Common myeloid progenitor, CD34-positive (primary cell): ENCODE data around the gene HABP2.

Source experiments
- CTCF ChIA-PET: fragments of 350-600 bp; sonication (Branson Sonifier 250); formaldehyde crosslinking; loops from one replicate; lab custom pipeline; 2021; ENCODE audit warnings: antibody characterized with exemption; lab: Charles Lee
- POLR2A ChIA-PET: fragments of 350-600 bp; sonication (Branson Sonifier 250); formaldehyde crosslinking; loops from one replicate; lab custom pipeline; 2021; ENCODE audit warnings: antibody characterized with exemption; lab: Charles Lee
- DNase-seq, 3 donors: peaks; one replicate each; pipeline versions ENCODE4 v3.0.0 to v3.0.0-alpha.2; 2013
- H3K27ac ChIP-seq, 2 experiments: 1 replicate in 1 of 2; 2 replicates in 1 of 2; pipeline ENCODE4 v1.7.0; 2013; ENCODE audit warnings: inconsistent platforms in 2 of 2, low read length in 2 of 2, mild to moderate bottlenecking in 2 of 2, low read depth in 1 of 2, moderate library complexity in 1 of 2; ENCODE audit not compliant: severe bottlenecking in 2 of 2, insufficient read depth in 1 of 2, poor library complexity in 1 of 2
- H3K27me3 ChIP-seq, 5 experiments: replicated peaks in 2 of 5; 1 replicate in 3 of 5; 2 replicates in 2 of 5; pipeline versions ENCODE4 v1.6.1 to v1.7.0; 2013; ENCODE audit warnings: low read length in 4 of 5, mild to moderate bottlenecking in 2 of 5, moderate library complexity in 2 of 5, inconsistent platforms in 1 of 5; ENCODE audit not compliant: insufficient read depth in 5 of 5, control insufficient read depth in 4 of 5
- H3K36me3 ChIP-seq, 4 experiments: 1 replicate in 2 of 4; 2 replicates in 2 of 4; pipeline versions ENCODE4 v1.6.1 to v1.7.0; 2013; ENCODE audit warnings: low read length in 3 of 4, control low read depth in 1 of 4, mild to moderate bottlenecking in 1 of 4; ENCODE audit not compliant: control insufficient read depth in 4 of 4, insufficient read depth in 4 of 4
- H3K4me1 ChIP-seq, 4 experiments: 1 replicate in 3 of 4; 2 replicates in 1 of 4; pipeline versions ENCODE4 v1.6.1 to v1.7.1; 2013; ENCODE audit warnings: low read length in 3 of 4, mild to moderate bottlenecking in 3 of 4, control low read depth in 1 of 4, inconsistent platforms in 1 of 4, moderate library complexity in 1 of 4; ENCODE audit not compliant: control insufficient read depth in 4 of 4, insufficient read depth in 4 of 4; ENCODE audit errors: control extremely low read depth in 1 of 4
- H3K4me3 ChIP-seq, 7 experiments: 1 replicate in 4 of 7; 2 replicates in 3 of 7; pipeline versions ENCODE4 v1.5.1 to v1.7.0; 2013; ENCODE audit warnings: mild to moderate bottlenecking in 7 of 7, low read length in 6 of 7, moderate library complexity in 6 of 7, inconsistent platforms in 2 of 7, low read depth in 2 of 7, control low read depth in 1 of 7; ENCODE audit not compliant: insufficient read depth in 4 of 7, control insufficient read depth in 1 of 7; ENCODE audit errors: extremely low read depth in 1 of 7
- H3K9me3 ChIP-seq, 5 experiments: 1 replicate in 4 of 5; 2 replicates in 1 of 5; pipeline versions ENCODE4 v1.6.1 to v1.7.1; 2013; ENCODE audit warnings: low read length in 4 of 5, mild to moderate bottlenecking in 2 of 5, inconsistent platforms in 1 of 5, low read depth in 1 of 5, moderate library complexity in 1 of 5; ENCODE audit not compliant: control insufficient read depth in 4 of 5, insufficient read depth in 2 of 5; ENCODE audit errors: control extremely low read depth in 1 of 5
- WGBS: methylation state at CpG from one replicate; pipeline ENCODE4 v1.1.5; 2013; ENCODE audit not compliant: insufficient coverage; 5-methylcytosine and 5-hydroxymethylcytosine counted together

Gene HABP2

DNA sequence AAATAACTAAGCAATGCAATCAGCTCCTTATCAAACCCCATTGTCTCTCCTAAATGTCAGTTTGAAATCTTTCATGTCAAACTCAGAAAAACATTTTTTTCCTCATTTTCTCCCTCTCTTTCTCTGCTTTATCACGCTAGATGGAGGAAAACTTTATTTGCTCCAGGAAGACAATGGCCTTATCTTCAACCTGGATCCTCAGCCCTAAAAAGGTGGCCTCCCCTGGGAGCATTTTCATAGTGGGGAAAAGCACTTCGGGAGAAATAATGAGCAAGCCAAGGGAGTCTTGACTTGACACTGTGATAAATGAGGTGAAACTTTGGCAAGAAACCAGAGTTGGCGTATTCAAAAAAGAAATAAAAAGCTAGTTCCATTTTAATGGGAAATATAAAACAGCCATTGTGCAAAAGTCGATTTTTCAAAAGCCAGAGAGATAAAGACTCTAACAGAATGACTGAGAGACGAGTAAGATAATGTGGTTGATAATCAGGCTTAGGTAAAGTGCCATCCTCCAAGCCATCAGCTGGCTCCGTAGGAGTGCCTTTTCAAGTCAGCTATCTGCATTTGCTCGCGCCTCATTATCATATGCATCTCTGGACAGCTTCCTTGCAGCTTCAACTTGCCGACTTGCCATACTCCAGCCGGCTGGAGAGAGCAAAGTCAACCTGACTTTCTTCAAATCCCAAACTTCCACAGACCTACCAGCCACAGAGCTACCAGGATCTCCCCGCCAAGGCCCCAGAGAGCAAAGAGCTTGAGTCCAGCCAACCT lies 19.9 kb downstream of the HABP2 start:
- H3K4me3 ChIP-seq, result no peak overlapping the region
- ChIA-PET POLR2A (no interaction called here), CTCF (interaction anchor here (1.2 kb wide), 1 partner anchor 9 kb away, joined by 4 read pairs; no protein-coding TSS in a partner anchor)
- H3K27me3 ChIP-seq, result peaks cover 0 to 2% (median 0%) of the 10 kb centered on the region in 5 experiments
- no peak overlapping the region for H3K27ac ChIP-seq
- DNase-seq, result no peak
- no peaks in the 10 kb centered on the region for H3K36me3 ChIP-seq
- WGBS, result 71% methylated on average over 8 of the region's 11 CpGs
- no peaks in the 10 kb centered on the region for H3K4me1 ChIP-seq
- no peaks in the 10 kb centered on the region for H3K9me3 ChIP-seq

DNA sequence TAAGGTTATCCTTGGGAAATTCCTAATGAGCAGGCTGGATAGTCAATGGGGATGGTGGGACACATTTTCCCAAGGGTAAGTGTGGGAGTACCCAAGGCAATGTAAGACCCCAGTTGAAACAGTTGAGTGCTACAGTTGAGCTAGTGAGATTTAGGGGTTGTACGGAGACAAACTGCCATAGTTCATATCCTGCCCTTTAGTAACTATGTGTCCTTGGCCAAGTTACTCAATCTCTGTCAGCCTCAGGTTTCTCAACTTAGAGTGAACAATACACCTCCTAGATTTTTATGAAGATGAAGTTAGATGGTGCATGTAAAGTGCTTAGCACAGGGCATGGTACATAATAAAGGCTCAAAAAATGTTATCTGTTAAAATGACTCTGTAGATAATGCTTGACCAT lies 20.5 kb downstream of the HABP2 start:
- H3K27me3 ChIP-seq, result peaks cover 0 to 2% (median 0%) of the 10 kb centered on the region in 5 experiments
- no peaks in the 10 kb centered on the region for H3K9me3 ChIP-seq
- no peak for DNase-seq
- WGBS, result 100% methylated on average over 1 of the region's 1 CpG
- no peak overlapping the region for H3K27ac ChIP-seq
- H3K4me3 ChIP-seq, result no peak overlapping the region
- H3K4me1 ChIP-seq, result no peaks in the 10 kb centered on the region
- ChIA-PET CTCF (interaction anchor here (1.2 kb wide), 1 partner anchor 10 kb away, joined by 4 read pairs; no protein-coding TSS in a partner anchor), POLR2A (no interaction called here)
- no peaks in the 10 kb centered on the region for H3K36me3 ChIP-seq

DNA sequence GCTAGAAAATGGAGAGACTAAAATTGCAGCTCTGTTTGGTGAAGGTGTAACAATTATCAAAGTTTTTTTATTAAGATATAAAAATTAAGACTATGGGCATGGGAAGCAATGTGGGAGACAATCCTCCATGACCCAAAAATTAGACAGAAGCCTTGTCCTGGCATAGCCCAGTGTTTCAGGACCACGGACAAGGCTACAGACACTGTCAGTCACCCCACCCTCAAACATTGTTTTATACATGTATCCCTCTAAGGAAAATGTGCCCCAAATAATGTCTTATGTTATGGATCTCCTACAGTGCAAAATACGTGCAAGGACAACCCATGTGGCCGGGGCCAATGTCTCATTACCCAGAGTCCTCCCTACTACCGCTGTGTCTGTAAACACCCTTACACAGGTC lies 24.0 kb downstream of the HABP2 start:
- no peak overlapping the region for H3K27ac ChIP-seq
- ChIA-PET CTCF (no interaction called here), POLR2A (no interaction called here)
- no peaks in the 10 kb centered on the region for H3K4me1 ChIP-seq
- DNase-seq, result peak; percentile 7 to 63 (median 60)
- peaks cover 0 to 5% (median 0%) of the 10 kb centered on the region in 5 experiments for H3K27me3 ChIP-seq
- WGBS, result 90% methylated on average over 3 of the region's 4 CpGs
- no peaks in the 10 kb centered on the region for H3K9me3 ChIP-seq
- no peaks in the 10 kb centered on the region for H3K36me3 ChIP-seq
- H3K4me3 ChIP-seq, result no peak overlapping the region

DNA sequence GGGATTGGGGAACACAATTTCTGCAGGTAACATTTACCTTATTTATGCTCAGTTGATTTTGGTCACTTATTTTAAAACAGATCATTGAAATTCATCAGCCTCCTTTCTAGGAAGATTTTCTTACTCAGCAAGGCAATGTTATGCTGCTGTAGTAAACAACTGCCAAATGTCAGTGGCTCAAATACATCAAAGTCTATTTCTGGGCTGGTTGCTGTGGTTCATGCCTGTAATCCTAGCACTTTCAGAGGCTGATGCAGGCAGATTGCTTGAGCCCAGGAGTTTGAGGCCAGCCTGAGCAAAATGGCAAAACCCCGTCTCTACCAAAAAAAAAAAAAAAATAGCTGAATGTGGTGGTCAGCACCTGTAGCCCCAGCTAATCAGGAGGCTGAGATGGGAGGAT lies 25.9 kb downstream of the HABP2 start:
- WGBS, result no CpG with 5 or more reads among the region's 1 CpG
- no peaks in the 10 kb centered on the region for H3K4me1 ChIP-seq
- CTCF ChIA-PET, result interaction anchor here (0.7 kb wide), 1 partner anchor 77 kb away, joined by 3 read pairs; no protein-coding TSS in a partner anchor
- no peak overlapping the region for H3K27ac ChIP-seq
- H3K4me3 ChIP-seq, result no peak overlapping the region
- no peak for DNase-seq
- POLR2A ChIA-PET, result no interaction called here
- H3K36me3 ChIP-seq, result no peaks in the 10 kb centered on the region
- H3K27me3 ChIP-seq, result peaks cover 0 to 7% (median 0%) of the 10 kb centered on the region in 5 experiments
- no peaks in the 10 kb centered on the region for H3K9me3 ChIP-seq

DNA sequence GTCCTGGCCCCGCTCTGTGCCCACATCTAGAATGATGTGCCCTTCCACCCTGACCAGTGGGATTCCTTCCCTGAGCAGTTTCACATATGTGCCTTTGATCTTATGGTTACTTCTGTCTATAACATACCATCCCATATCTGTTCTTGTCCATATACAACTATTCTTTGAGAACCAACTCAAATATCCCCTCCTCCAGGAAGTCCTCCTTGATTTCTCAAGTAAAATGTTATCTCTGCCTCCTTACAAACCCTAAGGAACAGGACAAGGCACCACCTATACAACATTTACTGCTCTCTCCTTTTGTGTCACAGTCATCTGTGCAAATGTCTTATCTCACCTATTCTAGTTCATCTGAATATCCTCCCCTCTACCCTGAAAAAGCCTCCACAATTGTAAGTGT lies 28.2 kb downstream of the HABP2 start:
- ChIA-PET POLR2A (no interaction called here), CTCF (no interaction called here)
- 100% methylated on average over 1 of the region's 1 CpG for WGBS

DNA sequence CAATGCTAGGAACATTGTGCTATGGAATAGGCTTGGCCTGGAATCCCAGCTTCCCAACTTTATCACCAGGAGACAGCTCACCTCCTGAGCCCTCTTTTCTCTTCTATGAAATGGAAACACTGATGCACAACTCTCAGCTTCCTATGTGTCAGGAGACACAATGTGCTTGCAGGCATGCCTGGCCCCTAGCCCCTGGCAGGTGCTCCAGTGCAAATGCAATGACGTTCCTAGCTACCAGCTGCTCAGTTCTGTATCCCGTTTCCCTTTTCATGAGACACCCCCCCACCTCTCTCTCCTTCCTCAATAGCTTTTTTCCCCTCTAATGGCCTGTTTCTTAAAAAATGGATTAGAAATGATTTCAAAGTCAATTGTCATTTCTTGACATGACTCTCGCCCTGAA lies 30.7 kb downstream of the HABP2 start:
- CTCF ChIA-PET, result no interaction called here
- Histone ChIP-seq H3K4me3 (no peak overlapping the region), H3K9me3 (no peaks in the 10 kb centered on the region), H3K27ac (no peak overlapping the region), H3K27me3 (peaks cover 0 to 7% (median 0%) of the 10 kb centered on the region in 5 experiments), H3K36me3 (no peaks in the 10 kb centered on the region), H3K4me1 (no peaks in the 10 kb centered on the region)
- 86% methylated on average over 1 of the region's 3 CpGs for WGBS
- POLR2A ChIA-PET, result no interaction called here
- DNase-seq, result peak in 1 of 3 donors; percentile 4

More for the DNA sequence above, 28.2 kb downstream of the HABP2 start:
- Histone ChIP-seq H3K36me3 (no peaks in the 10 kb centered on the region), H3K27ac (no peak overlapping the region), H3K4me1 (no peaks in the 10 kb centered on the region), H3K9me3 (no peaks in the 10 kb centered on the region), H3K4me3 (no peak overlapping the region), H3K27me3 (peaks cover 0 to 7% (median 0%) of the 10 kb centered on the region in 5 experiments)
- no peak for DNase-seq

DNA sequence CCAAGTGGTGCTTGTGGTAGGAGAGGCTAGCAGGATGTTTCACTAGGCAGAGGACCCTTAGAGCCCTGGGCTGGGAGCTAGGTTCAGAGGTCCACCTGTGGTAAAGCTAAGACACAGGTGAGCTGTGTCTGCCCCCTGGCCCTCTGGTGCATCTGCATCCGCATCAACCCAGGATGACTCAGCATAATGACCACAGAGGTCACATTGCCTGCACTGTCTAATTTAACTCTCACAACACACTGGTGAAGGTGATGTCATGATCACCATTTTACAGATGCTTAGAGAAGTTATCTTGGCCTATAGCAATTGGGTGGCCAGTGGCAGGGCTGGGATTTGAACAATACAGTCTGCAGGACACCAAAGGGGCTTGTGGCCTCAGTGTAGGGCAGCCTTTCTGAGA lies 33.1 kb downstream of the HABP2 start:
- peaks cover 0 to 3% (median 0%) of the 10 kb centered on the region in 5 experiments for H3K27me3 ChIP-seq
- no peaks in the 10 kb centered on the region for H3K36me3 ChIP-seq
- POLR2A ChIA-PET, result no interaction called here
- peak in 2 of 3 donors; percentile 20 to 37 for DNase-seq
- CTCF ChIA-PET, result no interaction called here
- H3K9me3 ChIP-seq, result no peaks in the 10 kb centered on the region
- H3K4me3 ChIP-seq, result no peak overlapping the region
- H3K27ac ChIP-seq, result no peak overlapping the region
- WGBS, result no CpG with 5 or more reads among the region's 1 CpG
- H3K4me1 ChIP-seq, result no peaks in the 10 kb centered on the region
